Smooth muscle cell of the coronary artery (primary cell): Measurements from ENCODE around the gene NUP50. TPM values are rescaled to one million over a fixed set of nuclear protein-coding genes. Genes with fewer than 3 reads are reported as not detected.

ENCODE experiments used
- total RNA-seq: library from RNA; depleted of rRNA; stranded (reverse); fragments of >200 nt; gene quantifications from 2 replicates; pipeline ENCODE4 v1.2.3, GENCODE V29; 2014; ENCODE audit warnings: low replicate concordance

Gene NUP50
- 24.7 and 25.5 TPM in 2 replicates for total RNA-seq

GRCh38 chr22:45163451-45164269 lies at the start of gene NUP50:
Gene NUP50 (plus strand): TSS chr22:45163925. CDS start chr22:45168178, 4,253 bp downstream.

Other genes with a start within 250 kb of the NUP50 start
- not detected in 2 replicates for gene PHF21B, start 153.9 kb upstream of the NUP50 start, total RNA-seq
- gene KIAA0930, start 77.0 kb downstream of the NUP50 start, total RNA-seq: 38.0 and 89.6 TPM in 2 replicates
- gene UPK3A, start 121.0 kb downstream of the NUP50 start, total RNA-seq: not detected in 2 replicates
- gene FAM118A, start 146.0 kb downstream of the NUP50 start, total RNA-seq: 15.0 and 40.8 TPM in 2 replicates
- under 0.01 TPM in 1 of 2 replicates, not detected in the other for gene SMC1B, start 249.7 kb downstream of the NUP50 start, total RNA-seq
- gene RIBC2, start 249.8 kb downstream of the NUP50 start, total RNA-seq: 0.08 and 0.12 TPM in 2 replicates